ENCODE measurements around the gene GGPS1.

DNA sequence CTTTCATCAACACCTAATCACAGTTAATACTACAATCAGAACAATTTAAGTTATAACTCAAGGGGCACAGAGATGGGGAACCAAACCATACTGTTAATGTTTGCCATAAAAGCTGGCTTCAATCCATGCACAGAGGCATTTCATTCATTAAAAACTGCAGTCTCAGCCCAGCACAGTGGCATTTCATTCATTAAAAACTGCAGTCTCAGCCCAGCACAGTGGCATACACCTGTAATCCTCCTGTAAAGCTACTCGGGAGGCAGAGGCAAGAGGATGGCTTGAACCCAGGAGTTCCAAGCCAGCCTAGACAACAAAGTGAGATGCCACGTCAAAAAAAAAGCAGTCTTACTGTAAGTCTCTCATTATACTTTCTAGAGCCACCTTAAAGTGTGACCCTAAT lies 29.6 kb upstream of the GGPS1 start:
- TF ChIP-seq, protein P1, sequence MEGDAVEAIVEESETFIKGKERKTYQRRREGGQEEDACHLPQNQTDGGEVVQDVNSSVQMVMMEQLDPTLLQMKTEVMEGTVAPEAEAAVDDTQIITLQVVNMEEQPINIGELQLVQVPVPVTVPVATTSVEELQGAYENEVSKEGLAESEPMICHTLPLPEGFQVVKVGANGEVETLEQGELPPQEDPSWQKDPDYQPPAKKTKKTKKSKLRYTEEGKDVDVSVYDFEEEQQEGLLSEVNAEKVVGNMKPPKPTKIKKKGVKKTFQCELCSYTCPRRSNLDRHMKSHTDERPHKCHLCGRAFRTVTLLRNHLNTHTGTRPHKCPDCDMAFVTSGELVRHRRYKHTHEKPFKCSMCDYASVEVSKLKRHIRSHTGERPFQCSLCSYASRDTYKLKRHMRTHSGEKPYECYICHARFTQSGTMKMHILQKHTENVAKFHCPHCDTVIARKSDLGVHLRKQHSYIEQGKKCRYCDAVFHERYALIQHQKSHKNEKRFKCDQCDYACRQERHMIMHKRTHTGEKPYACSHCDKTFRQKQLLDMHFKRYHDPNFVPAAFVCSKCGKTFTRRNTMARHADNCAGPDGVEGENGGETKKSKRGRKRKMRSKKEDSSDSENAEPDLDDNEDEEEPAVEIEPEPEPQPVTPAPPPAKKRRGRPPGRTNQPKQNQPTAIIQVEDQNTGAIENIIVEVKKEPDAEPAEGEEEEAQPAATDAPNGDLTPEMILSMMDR (IDR thresholded peaks at IDR 0.05; ENCODE audit: low read depth, low read length, missing input control) = no peak
- TF ChIP-seq, protein P2, sequence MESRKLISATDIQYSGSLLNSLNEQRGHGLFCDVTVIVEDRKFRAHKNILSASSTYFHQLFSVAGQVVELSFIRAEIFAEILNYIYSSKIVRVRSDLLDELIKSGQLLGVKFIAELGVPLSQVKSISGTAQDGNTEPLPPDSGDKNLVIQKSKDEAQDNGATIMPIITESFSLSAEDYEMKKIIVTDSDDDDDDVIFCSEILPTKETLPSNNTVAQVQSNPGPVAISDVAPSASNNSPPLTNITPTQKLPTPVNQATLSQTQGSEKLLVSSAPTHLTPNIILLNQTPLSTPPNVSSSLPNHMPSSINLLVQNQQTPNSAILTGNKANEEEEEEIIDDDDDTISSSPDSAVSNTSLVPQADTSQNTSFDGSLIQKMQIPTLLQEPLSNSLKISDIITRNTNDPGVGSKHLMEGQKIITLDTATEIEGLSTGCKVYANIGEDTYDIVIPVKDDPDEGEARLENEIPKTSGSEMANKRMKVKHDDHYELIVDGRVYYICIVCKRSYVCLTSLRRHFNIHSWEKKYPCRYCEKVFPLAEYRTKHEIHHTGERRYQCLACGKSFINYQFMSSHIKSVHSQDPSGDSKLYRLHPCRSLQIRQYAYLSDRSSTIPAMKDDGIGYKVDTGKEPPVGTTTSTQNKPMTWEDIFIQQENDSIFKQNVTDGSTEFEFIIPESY (IDR thresholded peaks at IDR 0.05) = no peak
- TF ChIP-seq FOXA1 (IDR thresholded peaks at IDR 0.05) (no peak), SP1 (IDR thresholded peaks at IDR 0.05) (no peak), RAD21 (IDR thresholded peaks at IDR 0.05) (no peak)
- TF ChIP-seq, protein P3, sequence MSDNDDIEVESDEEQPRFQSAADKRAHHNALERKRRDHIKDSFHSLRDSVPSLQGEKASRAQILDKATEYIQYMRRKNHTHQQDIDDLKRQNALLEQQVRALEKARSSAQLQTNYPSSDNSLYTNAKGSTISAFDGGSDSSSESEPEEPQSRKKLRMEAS (IDR thresholded peaks at IDR 0.05) = no peak

Measured in liver (tissue), 3 donors.